Neural cell (in vitro differentiated cells): ENCODE data around the gene TADA1. TPM values are rescaled to one million over a fixed set of nuclear protein-coding genes. Genes with fewer than 3 reads are reported as not detected.
A peak's percentile ranks its signal among the peaks of the same experiment; 100 is the strongest.

Source experiments
- H2AFZ ChIP-seq: fragments of 200-600, 300-800 bp; sonication (generic), shearing (Covaris generic); 2 replicates; pipeline ENCODE4 v1.6.0; 2014; ENCODE audit warnings: low read depth, mild to moderate bottlenecking, antibody characterized with exemption, low read length, moderate library complexity
- H3F3A ChIP-seq: fragments of 200-600 bp; shearing (Covaris generic); 2 replicates; pipeline ENCODE4 v1.6.1; 2016; ENCODE audit warnings: mild to moderate bottlenecking, moderate library complexity, mixed read lengths, antibody characterized with exemption, low read length; ENCODE audit not compliant: insufficient read depth, poor library complexity, severe bottlenecking
- H3K27ac ChIP-seq: fragments of 200-600, 300-800 bp; sonication (generic), shearing (Covaris generic); 2 replicates; pipeline ENCODE4 v1.5.1; 2014; ENCODE audit warnings: mild to moderate bottlenecking, low read length, moderate library complexity
- H3K27me3 ChIP-seq: fragments of 300-800, 200-600 bp; sonication (generic), shearing (Covaris generic); 2 replicates; pipeline ENCODE4 v1.6.0; 2014; ENCODE audit warnings: mild to moderate bottlenecking, low read depth, low read length, moderate library complexity; ENCODE audit not compliant: insufficient read depth
- H3K36me3 ChIP-seq: fragments of 300-800, 200-600 bp; sonication (generic), shearing (Covaris generic); 2 replicates; pipeline ENCODE4 v1.5.1; 2014; ENCODE audit warnings: mild to moderate bottlenecking, antibody characterized with exemption, low read length, moderate library complexity; ENCODE audit not compliant: insufficient read depth
- H3K4me2 ChIP-seq: fragments of 300-800, 200-600 bp; sonication (generic), shearing (Covaris generic); 2 replicates; pipeline ENCODE4 v1.6.0; 2014; ENCODE audit warnings: mild to moderate bottlenecking, low read length
- H3K4me3 ChIP-seq: fragments of 300-800, 200-600 bp; sonication (generic), shearing (Covaris generic); 2 replicates; pipeline ENCODE4 v1.5.1; 2014; ENCODE audit warnings: mild to moderate bottlenecking, low read length, moderate library complexity
- H3K79me2 ChIP-seq: fragments of 200-600 bp; shearing (Covaris generic); replicated peaks from 2 replicates; pipeline ENCODE4 v1.6.0; 2014; ENCODE audit warnings: mild to moderate bottlenecking, low read length, moderate library complexity; ENCODE audit not compliant: insufficient read depth
- H3K9ac ChIP-seq: fragments of 300-800, 200-600 bp; sonication (generic), shearing (Covaris generic); 2 replicates; pipeline ENCODE4 v1.6.1; 2016; ENCODE audit warnings: mild to moderate bottlenecking, low read length, mixed read lengths
- H3K9me2 ChIP-seq: fragments of 200-600 bp; shearing (Covaris generic); 2 replicates; pipeline ENCODE4 v1.6.1; 2016; ENCODE audit warnings: mild to moderate bottlenecking, low read length, mixed read lengths; ENCODE audit not compliant: insufficient read depth
- H3K9me3 ChIP-seq: fragments of 200-600, 300-800 bp; sonication (generic), shearing (Covaris generic); 2 replicates; pipeline ENCODE4 v1.6.1; 2016; ENCODE audit warnings: mild to moderate bottlenecking, mixed run types, low read length, moderate library complexity, mixed read lengths
- H4K20me1 ChIP-seq: fragments of 200-600 bp; shearing (Covaris generic); 2 replicates; pipeline ENCODE4 v1.6.1; 2016; ENCODE audit warnings: mild to moderate bottlenecking, mixed run types; ENCODE audit not compliant: insufficient read depth
- CTCF ChIP-seq: fragments of 450-650 bp; IDR thresholded peaks from 2 replicates; pipeline ENCODE4 v1.5.1; 2014; ENCODE audit warnings: antibody characterized with exemption, mild to moderate bottlenecking, moderate library complexity; ENCODE audit not compliant: poor library complexity, severe bottlenecking
- EP300 ChIP-seq: fragments of 450-650 bp; conservative IDR thresholded peaks from 2 replicates; pipeline ENCODE4 v1.6.1; 2014; ENCODE audit warnings: antibody characterized with exemption, mild to moderate bottlenecking, moderate library complexity; ENCODE audit not compliant: poor library complexity, severe bottlenecking
- EZH2 ChIP-seq: fragments of 200-600, 300-800 bp; shearing (Covaris generic), sonication (generic); IDR thresholded peaks from 2 replicates; pipeline ENCODE4 v1.6.1; 2014; ENCODE audit warnings: antibody characterized with exemption, low read length, borderline replicate concordance, mild to moderate bottlenecking; ENCODE audit not compliant: insufficient read depth, poor library complexity, severe bottlenecking
- MXI1 ChIP-seq: fragments of 450-650 bp; conservative IDR thresholded peaks from 2 replicates; pipeline ENCODE4 v1.6.1; 2014; ENCODE audit warnings: antibody characterized with exemption, mild to moderate bottlenecking; ENCODE audit not compliant: poor library complexity, severe bottlenecking
- POLR2AphosphoS5 ChIP-seq: IDR thresholded peaks from 2 replicates; pipeline ENCODE4 v1.6.1; 2012
- TAF1 ChIP-seq: IDR thresholded peaks from 2 replicates; pipeline ENCODE4 v1.6.1; 2012; ENCODE audit warnings: low read depth
- polyA plus RNA-seq: library from polyadenylated mRNA; depleted of rRNA; stranded (reverse); fragments of >200 nt; gene quantifications from 2 replicates; pipeline ENCODE4 v1.2.3, GENCODE V29; 2014
- TF ChIP-seq, protein P1 (sequence below): IDR thresholded peaks from 2 replicates; pipeline ENCODE4 v1.6.1; 2012; ENCODE audit warnings: borderline replicate concordance

Gene TADA1
- polyA plus RNA-seq, 1 donor from 2014 or later = 99.6 TPM

GRCh38 chr1:166888373-166889111 lies 12.5 kb upstream of the TADA1 start:
- Histone ChIP-seq H2AFZ (peak overlapping the region; percentile 56), H3K9me3 (no peaks in the 10 kb centered on the region), H3K4me3 (peak overlapping the region; percentile 35), H3K27me3 (no peaks in the 10 kb centered on the region), H3K4me2 (peak overlapping the region; percentile 89), H3K36me3 (no peaks in the 10 kb centered on the region), H3F3A (no peaks in the 10 kb centered on the region), H3K79me2 (no peaks in the 10 kb centered on the region), H3K27ac (peak overlapping the region; percentile 81), H4K20me1 (no peaks in the 10 kb centered on the region), H3K9me2 (no peaks in the 10 kb centered on the region), H3K9ac (peak overlapping the region; percentile 27)
- peak; percentile 51 for TF ChIP-seq EP300
- no peak for TF ChIP-seq MXI1

DNA sequence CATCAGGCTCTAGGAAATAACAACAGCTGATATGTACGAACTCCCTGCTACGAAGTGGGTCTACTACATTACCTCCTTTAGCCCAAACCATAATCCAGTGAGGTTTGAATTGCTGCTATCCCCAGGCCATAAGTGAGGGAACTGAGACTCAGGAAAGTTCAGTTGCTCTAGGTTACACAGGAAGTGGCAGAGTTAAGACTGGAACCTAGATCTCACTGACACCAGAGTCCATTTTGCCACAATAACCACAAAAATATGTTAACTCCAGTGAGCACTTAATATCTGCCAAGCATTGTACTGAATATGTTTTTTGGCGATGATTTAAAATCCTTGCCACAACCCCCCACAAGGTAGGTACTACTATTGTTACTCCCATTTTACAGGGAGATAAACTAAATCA lies 8.9 kb upstream of the TADA1 start:
- Histone ChIP-seq H3K9ac (no peak overlapping the region), H3K4me3 (no peak overlapping the region), H3K4me2 (no peak overlapping the region), H4K20me1 (no peaks in the 10 kb centered on the region), H3K36me3 (no peaks in the 10 kb centered on the region), H3F3A (no peaks in the 10 kb centered on the region), H3K79me2 (no peaks in the 10 kb centered on the region), H2AFZ (no peak overlapping the region), H3K9me2 (no peaks in the 10 kb centered on the region), H3K27ac (no peak overlapping the region), H3K9me3 (no peaks in the 10 kb centered on the region), H3K27me3 (no peaks in the 10 kb centered on the region)
- TF ChIP-seq TAF1 (no peak), POLR2AphosphoS5 (no peak), CTCF (no peak), MXI1 (no peak), EZH2 (no peak), EP300 (no peak)
- TF ChIP-seq, protein P1, sequence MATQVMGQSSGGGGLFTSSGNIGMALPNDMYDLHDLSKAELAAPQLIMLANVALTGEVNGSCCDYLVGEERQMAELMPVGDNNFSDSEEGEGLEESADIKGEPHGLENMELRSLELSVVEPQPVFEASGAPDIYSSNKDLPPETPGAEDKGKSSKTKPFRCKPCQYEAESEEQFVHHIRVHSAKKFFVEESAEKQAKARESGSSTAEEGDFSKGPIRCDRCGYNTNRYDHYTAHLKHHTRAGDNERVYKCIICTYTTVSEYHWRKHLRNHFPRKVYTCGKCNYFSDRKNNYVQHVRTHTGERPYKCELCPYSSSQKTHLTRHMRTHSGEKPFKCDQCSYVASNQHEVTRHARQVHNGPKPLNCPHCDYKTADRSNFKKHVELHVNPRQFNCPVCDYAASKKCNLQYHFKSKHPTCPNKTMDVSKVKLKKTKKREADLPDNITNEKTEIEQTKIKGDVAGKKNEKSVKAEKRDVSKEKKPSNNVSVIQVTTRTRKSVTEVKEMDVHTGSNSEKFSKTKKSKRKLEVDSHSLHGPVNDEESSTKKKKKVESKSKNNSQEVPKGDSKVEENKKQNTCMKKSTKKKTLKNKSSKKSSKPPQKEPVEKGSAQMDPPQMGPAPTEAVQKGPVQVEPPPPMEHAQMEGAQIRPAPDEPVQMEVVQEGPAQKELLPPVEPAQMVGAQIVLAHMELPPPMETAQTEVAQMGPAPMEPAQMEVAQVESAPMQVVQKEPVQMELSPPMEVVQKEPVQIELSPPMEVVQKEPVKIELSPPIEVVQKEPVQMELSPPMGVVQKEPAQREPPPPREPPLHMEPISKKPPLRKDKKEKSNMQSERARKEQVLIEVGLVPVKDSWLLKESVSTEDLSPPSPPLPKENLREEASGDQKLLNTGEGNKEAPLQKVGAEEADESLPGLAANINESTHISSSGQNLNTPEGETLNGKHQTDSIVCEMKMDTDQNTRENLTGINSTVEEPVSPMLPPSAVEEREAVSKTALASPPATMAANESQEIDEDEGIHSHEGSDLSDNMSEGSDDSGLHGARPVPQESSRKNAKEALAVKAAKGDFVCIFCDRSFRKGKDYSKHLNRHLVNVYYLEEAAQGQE = no peak
